ENCODE data around the gene MAPK12.

The MAPK12 gene

DNA sequence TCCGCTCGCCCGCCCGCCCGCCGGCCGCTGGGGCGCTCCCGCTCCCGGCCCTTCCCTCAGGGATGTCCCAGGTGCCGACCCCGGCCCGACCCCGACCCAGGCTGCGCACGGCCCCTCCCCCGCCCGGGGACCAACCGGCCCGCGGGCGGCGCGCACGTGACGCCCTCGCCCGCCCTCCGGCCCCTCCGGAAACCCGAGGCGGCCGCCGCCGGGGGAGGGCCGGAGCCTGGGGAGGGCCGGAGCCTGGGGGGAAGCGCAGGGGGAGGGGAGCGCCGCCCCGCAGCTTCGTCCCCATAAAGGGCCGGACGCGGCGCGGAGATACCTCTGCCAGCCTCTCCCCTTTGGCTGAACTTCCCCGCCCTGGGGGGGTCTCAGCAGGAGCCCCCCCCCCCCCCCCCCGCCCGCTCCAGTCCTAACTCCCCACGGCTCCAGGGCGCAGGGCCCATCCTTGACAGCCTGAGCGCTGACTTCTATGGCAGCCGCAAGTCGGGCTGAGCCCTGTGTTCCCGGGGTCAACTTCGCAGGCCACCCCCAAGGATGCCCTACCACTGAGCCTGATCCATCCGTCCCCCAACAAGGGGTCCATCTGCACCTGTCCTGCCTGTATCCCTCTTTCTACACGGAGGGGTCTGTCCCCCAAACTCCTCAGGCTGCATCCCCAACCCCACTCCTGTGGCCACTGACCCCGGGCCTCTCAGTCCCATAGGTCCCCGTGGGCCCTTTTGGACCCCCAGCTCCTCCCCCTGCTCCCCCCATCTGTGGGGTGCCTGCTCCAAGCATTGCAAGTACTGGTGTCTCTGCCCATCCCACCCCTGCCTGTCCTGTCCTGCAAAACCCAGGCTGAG is at the start of gene MAPK12:
Gene MAPK12 (minus strand): TSS at position 69 of the 845 bp plus-strand sequence. CDS start 174 bp downstream, outside the sequence.
- DNase-seq, result peak; percentile 68

DNA sequence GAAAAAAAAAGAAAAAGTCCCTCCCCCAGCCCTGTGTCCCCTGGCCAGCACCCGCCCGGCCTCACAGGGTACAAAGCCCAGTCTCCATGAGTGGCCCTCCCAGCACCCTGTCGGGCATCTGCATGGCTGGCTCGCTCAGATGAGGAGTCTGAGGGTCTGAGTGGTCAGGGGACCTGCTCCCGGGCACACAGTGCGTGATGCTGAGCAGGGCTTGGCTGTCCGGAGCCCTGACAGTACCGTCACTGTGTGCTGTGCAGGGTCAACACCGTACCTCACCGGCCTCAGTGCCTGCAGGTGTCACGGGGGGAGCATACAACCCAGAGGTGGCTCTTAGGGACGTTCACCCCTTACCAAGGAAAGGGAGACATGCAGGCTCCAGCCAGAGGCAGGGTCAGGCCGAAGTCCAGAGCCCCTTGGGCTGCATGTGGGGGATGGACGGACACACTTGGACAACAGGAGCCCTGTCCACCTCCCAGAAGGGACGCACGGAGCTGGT is 49.5 kb upstream of the MAPK12 start:
- DNase-seq, result no peak

DNA sequence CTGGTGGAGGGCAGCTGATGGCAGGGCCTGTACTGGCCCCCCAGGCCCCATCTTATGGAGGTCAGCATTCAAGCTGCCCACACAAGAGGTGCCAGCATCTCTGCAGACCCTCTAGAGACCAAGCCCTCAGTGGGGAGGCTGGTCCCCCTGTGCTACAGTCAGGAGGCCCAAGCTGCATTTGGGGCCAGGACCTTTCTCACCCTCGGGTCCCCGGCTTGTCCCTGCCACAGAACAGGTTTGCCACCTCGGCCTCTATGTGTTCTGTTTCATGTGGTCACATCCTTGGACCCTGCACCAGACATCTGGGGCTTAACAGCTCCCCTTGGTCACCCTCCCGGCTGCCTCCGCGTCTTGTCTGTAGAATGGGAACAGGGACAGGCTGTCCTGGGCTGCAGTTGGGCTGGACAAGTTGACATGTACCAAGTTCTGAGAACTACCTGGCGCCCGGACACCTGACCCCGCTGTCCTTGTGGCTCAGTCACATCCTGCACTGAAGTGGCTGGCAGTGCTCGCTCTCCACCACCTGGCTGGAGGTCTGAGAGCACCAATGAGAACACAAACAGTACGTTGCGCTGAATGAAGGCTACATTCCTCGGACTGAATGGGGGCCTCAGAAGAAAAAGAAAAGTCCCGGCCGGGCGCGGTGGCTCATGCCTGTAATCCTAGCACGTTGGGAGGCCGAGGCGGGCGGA is 48.7 kb upstream of the MAPK12 start:
- DNase-seq, result no peak

GRCh38 chr22:50309601-50309991 is 48.1 kb upstream of the MAPK12 start:
- no peak for DNase-seq

DNA sequence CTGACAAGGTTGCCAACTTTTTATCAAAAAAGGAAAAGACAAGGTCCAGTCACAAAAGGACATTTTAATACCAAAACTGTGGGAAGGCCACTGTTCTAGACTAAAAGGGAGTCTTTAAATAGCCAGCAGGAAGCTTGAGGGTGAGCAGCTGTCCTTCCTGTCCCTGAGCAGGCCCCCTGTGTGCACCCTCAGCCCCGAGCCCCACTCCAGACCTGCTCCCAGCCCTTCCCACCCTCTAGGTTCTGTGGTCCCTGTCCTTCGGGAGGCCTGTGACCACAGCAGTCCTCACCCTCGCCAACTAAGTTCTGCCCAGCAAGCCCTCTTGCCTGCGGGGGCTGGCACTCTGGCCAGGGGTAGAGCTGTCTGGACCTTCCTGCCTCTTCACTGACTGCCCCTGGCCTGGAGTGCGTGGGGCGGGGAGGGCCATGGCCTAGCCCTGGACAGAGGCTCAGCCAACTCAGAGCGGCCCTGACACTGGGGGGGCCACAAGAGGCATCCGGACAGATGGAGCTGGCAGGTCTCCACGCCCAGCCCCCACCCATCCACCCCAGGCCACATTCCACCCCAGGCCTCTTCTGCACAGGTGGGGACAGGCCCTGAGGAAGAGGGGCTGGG is 47.6 kb upstream of the MAPK12 start:
- DNase-seq, result no peak

DNA sequence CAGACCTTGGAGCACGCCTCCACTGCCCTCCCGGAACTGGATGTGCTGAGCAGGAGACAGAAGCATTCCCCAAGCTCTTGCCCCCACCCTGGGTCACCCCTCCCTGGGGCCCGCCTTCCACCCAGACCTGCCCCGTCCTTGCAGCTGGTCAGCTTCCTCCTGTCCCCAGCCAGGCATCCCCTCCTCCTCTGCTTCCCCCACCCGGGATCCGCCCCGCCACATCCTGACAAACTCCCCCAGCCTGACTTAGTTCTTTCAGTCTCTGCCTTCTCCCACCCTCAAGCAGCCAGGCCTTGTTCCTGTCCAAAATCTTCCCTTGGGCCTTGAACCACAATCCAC is 47.1 kb upstream of the MAPK12 start:
- no peak for DNase-seq

DNA sequence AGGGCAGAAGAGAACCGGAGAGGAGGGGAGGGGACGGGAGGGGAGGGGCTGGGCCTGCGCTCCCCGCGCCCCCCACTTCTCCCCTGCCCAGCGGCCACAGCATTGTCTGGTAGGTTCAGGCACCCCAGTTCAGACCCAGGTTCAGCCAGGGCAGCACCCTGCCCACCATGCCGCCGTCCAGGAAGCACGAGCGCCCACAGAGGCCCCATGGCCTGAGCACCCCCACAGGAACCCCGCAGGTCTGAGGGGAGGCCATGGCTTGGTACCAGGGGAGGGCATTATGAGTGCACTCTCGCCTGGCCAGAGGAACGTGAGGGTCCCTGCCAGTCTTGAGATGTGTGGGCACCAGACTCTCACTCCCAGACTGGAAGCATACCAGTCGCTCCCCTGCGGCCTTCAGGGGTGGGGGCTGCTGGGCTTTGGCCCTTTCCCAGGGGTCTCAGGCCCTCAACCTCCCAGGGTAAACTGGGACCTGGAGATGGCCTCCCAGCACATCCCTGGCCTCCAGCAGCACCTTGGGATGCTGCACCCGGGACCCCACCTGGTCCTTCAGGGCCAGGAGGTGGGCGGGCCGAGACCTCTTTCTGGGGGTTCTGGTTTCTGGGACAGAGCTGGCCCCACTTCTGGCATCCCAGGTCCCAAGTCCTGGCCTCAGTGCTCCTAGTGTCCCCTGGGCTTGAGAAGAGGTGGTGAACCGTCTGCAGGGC is 46.6 kb upstream of the MAPK12 start:
- DNase-seq, result no peak

GRCh38 chr22:50306753-50307749 is 45.6 kb upstream of the MAPK12 start, which contains the start of gene PLXNB2:
Gene PLXNB2, minus strand, starts transcription at chr22:50307646. Its CDS starts 17,062 bp downstream, at chr22:50290584.
- DNase-seq, result peak; percentile 82

DNA sequence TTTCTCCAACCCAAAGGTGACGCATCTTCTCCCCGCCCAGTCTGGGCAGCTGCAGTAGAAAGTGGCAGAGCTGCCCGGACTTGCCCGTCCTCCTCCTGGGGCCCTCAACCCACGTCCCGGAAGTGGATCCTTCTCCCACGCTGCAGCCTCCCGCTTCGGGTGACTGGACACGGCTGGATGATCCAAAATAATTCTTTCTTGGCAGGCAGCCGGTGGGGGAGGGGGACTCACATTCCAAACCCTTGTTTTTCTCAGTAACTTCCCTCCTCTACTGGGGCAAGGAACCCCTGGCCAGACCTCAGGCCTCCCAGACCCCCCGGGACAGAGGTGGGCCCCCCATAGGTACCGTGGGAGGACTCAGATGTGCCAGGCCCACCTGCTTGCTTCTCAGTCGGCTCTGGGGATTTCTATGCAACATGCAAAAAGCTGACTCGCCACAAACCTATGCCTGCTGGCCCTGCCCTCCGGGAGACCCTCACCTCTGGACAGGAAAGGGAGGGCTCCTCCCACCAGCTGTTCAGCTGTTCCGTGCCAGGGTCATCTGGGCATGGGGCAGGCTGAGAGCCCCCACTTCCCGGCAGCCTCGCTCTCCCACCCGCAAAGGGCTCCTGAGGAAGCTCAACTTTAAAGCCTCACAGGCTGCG is 44.6 kb upstream of the MAPK12 start:
- peak; percentile 33 for DNase-seq

GRCh38 chr22:50305393-50305922 is 44.0 kb upstream of the MAPK12 start:
- no peak for DNase-seq

DNA sequence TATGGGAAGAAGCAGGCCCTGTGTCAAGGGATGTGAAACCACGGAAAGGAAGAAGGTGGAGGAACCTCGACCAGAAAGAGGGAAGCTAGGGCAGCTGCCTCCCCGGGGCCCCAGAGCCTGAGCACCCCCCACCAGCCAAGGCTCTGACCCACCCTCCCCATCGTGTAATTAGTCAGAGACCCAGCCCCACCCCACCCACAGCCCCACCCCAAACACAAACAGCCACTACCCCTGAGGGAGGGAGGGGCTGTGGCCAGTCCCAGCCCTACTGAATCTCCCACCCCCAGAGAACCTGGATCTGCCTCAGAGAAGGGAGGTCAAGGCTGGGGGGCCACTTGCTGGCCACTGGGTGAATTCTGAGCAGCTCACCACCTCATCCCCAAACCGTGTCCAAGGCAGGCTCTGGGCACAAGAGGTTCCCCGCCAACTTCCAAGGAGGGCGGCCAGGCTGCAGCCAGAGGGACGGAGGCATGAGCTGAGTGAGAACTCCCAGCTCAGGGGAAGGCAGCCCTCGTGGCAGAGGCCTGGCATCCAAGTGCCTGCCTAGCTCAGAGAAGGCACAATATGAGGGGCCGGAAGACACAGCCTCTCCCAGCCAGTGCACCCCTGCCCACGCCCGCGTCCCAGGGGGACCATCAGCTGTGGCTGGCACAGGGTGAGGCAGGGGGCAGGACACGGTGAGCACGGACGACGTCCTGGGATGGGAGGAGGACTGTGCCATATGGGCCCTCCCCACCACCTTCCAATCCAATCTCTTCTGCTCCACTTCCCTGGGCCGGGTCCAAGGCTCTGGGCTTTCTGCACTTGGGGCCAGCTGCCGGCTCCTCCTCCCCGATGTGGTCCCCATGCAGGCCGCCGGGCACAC is 43.3 kb upstream of the MAPK12 start:
- DNase-seq, result no peak

DNA sequence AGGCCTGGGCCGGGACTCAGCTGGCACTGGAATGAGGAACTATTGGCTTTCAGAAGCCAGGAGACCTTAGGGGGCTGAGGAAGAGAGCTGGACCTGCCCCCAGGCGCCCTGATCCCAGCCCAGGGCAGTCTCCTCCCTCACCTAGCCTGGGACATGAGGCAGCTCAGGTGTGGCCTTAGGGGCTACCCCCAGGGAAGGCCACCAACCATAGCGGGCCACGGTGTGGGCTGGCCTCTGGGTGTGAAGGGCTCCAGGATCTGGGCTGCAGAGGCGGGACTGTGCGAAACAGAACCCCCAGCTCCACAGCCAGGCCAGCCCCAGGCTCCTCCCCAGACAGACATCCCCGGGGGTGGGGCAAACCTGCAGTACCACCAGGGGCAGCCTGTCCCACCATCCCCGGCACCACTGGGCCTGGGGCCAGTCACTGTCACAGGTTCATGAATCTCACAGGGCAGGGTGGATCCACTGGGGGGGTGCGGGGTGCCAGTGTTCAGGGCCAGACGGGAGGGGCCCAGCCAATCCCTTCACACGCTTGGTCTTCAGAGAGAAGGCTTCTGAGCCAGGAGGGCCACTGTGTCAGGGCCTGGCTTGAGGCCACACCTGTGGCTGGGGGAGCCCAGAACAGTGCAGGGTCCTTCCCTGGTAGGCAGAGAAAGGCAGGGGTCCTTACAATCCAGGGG is 42.5 kb upstream of the MAPK12 start:
- DNase-seq, result no peak

DNA sequence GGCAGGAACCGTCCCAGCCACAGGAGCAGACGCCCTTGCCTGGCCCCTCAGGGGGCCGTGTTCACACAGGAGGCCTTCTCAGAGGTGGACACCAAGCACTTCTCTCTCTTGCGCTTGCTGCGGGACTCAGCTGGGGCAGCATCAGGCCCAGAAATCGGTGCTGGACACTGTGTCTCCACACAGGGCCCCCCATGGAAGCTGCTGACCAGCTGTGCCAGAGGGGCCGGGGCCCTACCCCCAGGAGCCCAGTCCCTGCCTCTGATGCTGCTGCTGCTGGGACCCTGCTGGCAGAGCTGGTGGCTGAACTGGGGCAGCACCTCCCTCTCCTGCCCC is 42.0 kb upstream of the MAPK12 start:
- no peak for DNase-seq

- peak; percentile 17 for DNase-seq
These were observed 41.1 kb upstream of the MAPK12 start for GRCh38 chr22:50302564-50302963.

GRCh38 chr22:50302041-50302541 is 40.6 kb upstream of the MAPK12 start:
- no peak for DNase-seq

DNA sequence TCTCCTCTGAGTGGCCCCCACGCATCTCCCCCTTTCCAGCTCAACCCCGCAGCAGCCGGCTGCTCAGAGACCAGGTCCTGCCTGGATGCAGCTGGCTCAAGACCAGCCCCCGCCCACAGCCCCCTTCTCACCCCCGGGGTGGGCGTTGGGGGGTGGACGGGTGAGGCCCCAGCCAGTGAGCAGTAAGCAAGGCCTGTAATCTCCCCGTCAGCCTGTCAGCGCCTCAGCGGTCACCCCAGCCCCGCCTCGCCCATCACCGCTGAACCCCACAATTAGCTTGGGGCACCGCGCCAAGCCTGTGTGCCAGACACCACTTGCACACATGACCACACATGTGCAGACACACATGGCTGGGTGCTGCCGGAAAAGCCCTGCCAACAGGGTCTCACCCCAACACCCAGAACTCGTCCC is 40.1 kb upstream of the MAPK12 start:
- no peak for DNase-seq

DNA sequence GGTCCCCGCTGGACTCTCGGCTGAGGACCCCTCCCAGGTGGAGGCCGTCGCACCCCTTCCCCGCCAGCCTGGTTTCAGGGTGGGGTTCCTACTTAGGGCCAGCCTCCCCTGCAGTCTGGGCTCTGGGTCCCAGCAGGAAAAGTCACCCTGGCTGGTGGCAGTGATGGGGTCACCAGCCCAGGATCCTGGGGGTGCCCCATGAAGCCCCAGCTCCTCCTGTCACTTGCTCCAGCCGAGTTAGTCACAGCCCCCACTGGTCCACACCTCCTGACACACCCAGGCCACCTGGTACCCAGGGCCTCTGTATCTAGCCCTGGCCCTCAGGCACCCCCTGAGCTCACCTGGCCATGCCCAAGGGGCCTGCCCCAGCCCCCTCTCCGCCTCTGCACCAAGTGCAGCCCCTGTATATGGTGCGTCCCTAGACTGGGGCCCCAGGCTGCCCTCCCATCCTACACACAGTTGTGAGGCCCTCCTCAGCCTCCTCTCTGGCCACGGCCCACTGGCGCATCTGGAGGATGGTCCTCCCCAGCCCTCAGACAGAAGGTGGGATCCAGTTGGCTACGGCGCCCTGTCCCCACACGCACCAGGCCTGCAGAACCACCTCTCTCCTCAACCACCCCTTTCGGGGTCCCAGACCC is 39.3 kb upstream of the MAPK12 start:
- DNase-seq, result no peak

DNA sequence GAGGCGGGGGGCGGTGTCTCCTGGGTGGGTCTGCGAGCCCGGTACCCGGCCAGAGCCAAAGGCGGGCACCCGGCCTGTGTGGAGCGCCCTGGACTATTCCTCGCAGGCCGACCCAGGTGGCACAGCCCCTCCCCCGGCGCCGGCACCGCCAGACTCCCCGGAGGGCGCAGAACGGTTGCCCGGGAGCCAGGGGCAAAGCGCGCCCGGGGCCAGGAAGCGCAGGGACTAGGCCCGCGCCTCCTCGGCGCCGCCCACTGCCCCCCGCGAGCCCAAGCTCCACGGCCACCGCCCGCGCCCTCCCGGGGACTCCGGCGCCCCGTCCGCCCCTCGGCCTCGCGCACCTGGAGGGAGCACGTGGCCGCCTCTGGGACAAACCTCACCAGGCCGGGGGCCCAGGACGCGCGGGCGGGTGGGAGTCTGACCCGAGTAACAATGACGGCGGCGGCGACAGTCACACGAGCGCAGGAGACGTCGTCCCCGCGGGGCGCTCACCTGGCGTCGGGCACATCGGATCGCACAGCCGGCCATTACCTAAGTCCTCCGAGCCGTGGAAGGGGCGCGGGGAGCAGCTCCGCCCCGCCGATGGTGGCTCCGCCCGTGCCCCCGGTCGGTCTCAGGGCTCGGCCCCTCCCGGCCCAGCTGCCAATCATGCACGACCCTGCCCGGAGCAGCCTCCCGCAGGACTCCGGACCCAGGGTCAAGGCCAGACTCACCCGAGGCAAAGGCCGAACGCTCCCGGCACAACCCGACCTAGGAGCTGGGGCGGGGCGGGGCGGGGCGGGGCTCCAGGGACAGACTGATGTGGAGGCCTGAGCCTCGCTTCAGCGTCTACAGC is 38.5 kb upstream of the MAPK12 start:
- no peak for DNase-seq

All from NCI-H82 (cell line).